ENCODE results near the gene ABCB11. TPM values are rescaled to one million over a fixed set of nuclear protein-coding genes. Genes with fewer than 3 reads are reported as not detected.

The ABCB11 gene
- total RNA-seq, 4 donors from 2014 or later, result 0.13 TPM; not detected in 3

DNA sequence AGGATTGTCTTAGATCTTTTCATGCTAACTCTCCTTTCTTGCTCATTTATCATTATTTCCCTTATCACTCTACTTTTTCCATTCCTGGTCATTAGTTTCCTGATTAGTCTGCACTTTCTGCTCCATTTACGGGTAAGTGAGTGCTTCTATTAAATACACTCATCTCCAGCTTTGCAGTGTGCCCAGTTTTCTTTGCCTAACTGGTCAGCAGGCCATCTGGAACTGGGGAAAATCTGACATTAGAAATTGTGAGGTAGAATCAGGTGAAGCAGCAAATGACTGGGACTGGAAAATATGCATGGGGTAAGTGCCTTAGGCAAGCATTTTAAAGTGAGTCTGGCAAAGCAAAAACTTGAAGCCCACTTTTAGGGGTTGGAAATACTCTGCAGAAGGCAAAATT is 100.9 kb downstream of the ABCB11 start:
- ATAC-seq, result no peak
- Histone ChIP-seq H3K4me3 (no peak overlapping the region), H3K36me3 (no peaks in the 10 kb centered on the region), H3K27me3 (no peaks in the 10 kb centered on the region), H3K27ac (no peak overlapping the region), H3K4me1 (no peaks in the 10 kb centered on the region), H3K9me3 (no peaks in the 10 kb centered on the region)
- TF ChIP-seq POLR2AphosphoS5 (IDR thresholded peaks at IDR 0.05) (no peak), POLR2A (IDR thresholded peaks at IDR 0.05) (no peak)
- TF ChIP-seq, protein P1, sequence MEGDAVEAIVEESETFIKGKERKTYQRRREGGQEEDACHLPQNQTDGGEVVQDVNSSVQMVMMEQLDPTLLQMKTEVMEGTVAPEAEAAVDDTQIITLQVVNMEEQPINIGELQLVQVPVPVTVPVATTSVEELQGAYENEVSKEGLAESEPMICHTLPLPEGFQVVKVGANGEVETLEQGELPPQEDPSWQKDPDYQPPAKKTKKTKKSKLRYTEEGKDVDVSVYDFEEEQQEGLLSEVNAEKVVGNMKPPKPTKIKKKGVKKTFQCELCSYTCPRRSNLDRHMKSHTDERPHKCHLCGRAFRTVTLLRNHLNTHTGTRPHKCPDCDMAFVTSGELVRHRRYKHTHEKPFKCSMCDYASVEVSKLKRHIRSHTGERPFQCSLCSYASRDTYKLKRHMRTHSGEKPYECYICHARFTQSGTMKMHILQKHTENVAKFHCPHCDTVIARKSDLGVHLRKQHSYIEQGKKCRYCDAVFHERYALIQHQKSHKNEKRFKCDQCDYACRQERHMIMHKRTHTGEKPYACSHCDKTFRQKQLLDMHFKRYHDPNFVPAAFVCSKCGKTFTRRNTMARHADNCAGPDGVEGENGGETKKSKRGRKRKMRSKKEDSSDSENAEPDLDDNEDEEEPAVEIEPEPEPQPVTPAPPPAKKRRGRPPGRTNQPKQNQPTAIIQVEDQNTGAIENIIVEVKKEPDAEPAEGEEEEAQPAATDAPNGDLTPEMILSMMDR (IDR thresholded peaks at IDR 0.05), result no peak
- WGBS, 2 donors (ENCODE audit: low coverage in 1 of 2), result 70 to 83% methylated on average over 1 of the region's 1 CpG

DNA sequence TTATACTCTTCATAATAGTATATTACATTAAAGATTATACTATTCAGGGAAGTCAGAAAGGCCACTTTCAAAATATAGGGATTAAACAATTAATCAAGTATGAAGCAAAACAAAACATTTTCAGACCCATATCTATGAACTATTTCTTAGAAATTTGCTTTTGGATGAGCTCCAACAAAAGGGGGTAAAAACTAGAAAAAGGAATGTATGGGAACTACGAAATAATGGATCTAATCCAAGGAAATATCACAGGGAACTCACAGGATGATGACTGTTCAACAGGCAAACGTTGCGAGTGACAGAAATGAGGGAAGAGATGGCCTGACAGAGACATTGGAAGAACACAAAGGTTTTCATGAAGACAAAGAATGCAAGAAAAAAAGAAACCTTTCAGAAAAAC is 102.1 kb downstream of the ABCB11 start:
- H3K4me1 ChIP-seq, result no peaks in the 10 kb centered on the region
- no peak for TF ChIP-seq POLR2AphosphoS5 (IDR thresholded peaks at IDR 0.05)
- no peak for TF ChIP-seq POLR2A (IDR thresholded peaks at IDR 0.05)
- TF ChIP-seq, protein P1 (IDR thresholded peaks at IDR 0.05), result no peak
- no peak for TF ChIP-seq EP300 (IDR thresholded peaks at IDR 0.05)
- no peak overlapping the region for H3K27ac ChIP-seq
- no peaks in the 10 kb centered on the region for H3K36me3 ChIP-seq
- 33 to 46% methylated on average over 3 of the region's 3 CpGs for WGBS, 2 donors (ENCODE audit: low coverage in 1 of 2)
- no peaks in the 10 kb centered on the region for H3K27me3 ChIP-seq
- H3K4me3 ChIP-seq, result no peak overlapping the region
- H3K9me3 ChIP-seq, result no peaks in the 10 kb centered on the region
- no peak for ATAC-seq

DNA sequence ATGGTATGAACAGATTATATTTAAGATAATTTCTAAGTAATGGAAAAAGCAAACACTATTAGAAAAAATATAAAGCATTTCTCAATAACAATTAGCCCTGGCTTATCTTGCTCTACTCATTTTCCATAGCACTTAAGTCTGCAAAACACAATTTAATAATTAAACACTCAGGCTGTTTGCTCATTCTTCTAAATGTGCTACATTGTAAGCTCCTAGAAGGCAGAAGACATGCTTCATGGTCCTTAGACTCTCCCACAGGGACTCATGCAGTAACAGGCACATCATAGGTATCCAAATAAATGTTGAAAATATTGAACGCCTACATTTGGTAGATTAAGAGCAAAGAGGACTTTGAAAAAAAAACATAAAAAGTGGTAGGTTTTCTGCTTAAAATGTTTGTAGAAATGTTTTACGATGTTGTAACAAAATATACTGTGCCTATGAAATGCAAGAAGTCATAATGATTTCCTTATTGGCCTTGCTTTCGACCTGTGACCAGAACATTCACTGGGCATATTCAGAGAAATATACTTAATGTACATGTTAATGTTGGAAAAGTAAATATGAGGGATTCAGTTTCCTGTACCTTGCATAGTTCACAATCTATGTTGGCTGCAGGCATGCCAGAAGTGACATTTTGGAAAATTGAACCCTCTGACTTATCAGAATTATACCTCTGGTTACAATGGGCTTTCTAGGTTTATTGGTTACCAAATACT is 102.9 kb downstream of the ABCB11 start:
- Histone ChIP-seq H3K4me3 (no peak overlapping the region), H3K4me1 (no peaks in the 10 kb centered on the region), H3K36me3 (no peaks in the 10 kb centered on the region), H3K27ac (no peak overlapping the region), H3K9me3 (no peaks in the 10 kb centered on the region), H3K27me3 (no peaks in the 10 kb centered on the region)
- WGBS, 2 donors (ENCODE audit: low coverage in 1 of 2), result 81 to 94% methylated on average over 2 to 3 of the region's 3 CpGs
- ATAC-seq, result no peak
- TF ChIP-seq POLR2AphosphoS5 (IDR thresholded peaks at IDR 0.05) (no peak), POLR2A (IDR thresholded peaks at IDR 0.05) (no peak), EP300 (IDR thresholded peaks at IDR 0.05) (no peak)
- TF ChIP-seq, protein P1 (IDR thresholded peaks at IDR 0.05), result no peak

DNA sequence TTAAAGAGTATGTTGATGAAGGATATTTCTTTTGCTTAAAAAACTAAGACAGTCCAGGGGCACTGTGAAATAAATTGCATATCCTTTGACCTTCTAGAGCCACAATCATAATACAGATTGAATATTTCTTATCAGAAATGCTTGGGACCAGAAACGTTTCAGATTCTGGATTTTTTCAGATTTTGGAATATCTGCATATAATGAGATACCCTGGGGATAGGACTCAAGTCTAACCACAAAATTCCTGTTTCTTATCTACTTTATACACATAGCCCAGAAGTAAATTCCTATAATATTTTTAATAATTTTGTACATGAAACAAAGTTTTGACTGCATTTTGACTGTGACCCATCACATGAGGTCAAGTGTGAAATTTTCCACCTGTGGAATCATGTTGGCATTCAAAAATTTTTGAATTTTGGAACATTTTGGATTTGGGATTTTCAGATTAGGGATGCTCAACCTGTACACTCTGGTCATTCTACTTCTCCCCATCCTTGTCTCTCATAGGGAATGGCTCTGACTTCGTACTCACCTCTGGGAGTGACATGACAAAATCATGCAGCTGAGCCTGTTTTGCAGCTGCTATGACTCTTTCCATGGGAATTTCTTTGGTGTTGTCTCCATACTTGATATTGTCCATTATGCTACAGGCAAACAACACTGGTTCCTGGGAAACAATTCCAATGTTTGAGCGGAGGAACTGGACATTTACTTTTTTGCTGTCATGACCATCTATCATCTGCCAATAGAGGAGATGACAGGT is 104.3 kb downstream of the ABCB11 start:
- Histone ChIP-seq H3K9me3 (no peaks in the 10 kb centered on the region), H3K4me1 (no peaks in the 10 kb centered on the region), H3K4me3 (no peak overlapping the region), H3K27me3 (no peaks in the 10 kb centered on the region), H3K27ac (no peak overlapping the region), H3K36me3 (no peaks in the 10 kb centered on the region)
- no peak for ATAC-seq
- TF ChIP-seq POLR2AphosphoS5 (IDR thresholded peaks at IDR 0.05), result no peak
- TF ChIP-seq POLR2A (IDR thresholded peaks at IDR 0.05), result no peak
- no peak for TF ChIP-seq EP300 (IDR thresholded peaks at IDR 0.05)
- TF ChIP-seq, protein P1 (IDR thresholded peaks at IDR 0.05), result no peak
- WGBS, 2 donors (ENCODE audit: low coverage in 1 of 2), result 79 to 86% methylated on average over 3 of the region's 3 CpGs
